ENCODE measurements around the gene PRKAR2B. TPM values are rescaled to one million over a fixed set of nuclear protein-coding genes. Genes with fewer than 3 reads are reported as not detected.

Gene PRKAR2B
- total RNA-seq, 1 experiment from 2014 or later, result 15.1 TPM

GRCh38 chr7:107165341-107165740 is 120.8 kb downstream of the PRKAR2B start (continued):
- TF ChIP-seq EZH2 (IDR thresholded peaks at IDR 0.05) (no peak), CBX3 (IDR thresholded peaks at IDR 0.05; ENCODE audit: low read depth) (no peak), ZBTB33 (IDR thresholded peaks at IDR 0.05; ENCODE audit: extremely low read depth, insufficient replicate concordance, low read length) (no peak)

DNA sequence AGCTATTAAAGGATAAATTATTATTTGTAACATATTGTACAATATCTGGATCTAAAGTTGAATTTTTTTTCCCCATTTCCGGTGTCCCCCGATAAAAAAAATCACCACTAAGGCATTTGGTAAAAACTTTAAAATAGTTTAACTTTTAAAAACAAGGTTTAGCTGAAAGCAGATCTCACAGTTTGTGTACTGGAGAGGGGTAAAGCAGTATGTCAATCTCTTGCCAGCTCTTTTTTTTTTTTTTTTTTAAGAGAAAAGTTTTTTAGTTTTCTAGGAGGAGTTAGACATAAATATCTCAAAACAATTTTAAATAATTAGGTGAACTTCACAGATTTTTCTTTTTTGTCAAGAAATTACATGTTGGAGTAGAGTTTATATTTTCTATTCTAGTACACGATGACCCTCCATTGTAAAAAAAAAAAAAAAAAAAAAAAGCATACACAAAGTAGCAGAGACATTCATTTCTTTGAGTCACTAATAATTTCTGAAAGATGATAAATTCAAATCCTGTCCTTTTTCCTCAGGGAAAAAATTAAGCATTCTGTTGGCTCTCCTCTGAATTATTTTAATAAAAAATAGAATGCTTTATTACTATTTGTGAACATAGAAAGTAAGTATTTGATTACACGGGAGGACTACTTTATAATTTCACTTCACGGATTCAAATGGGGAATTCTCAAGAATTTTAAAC is 122.4 kb downstream of the PRKAR2B start:
- Histone ChIP-seq H2AFZ (ENCODE audit: low read depth, low read length, poor library complexity, severe bottlenecking) (peak overlapping the region; percentile 98), H3K79me2 (ENCODE audit: insufficient read depth, low read length) (peaks cover 18% of the 10 kb centered on the region), H3K36me3 (ENCODE audit: control insufficient read depth in 1 of 2, insufficient read depth in 2 of 2, low read length in 2 of 2) (no peaks in the 10 kb centered on the region), H3K9me2 (ENCODE audit: insufficient read depth) (no peaks in the 10 kb centered on the region), H3K4me3 (replicated peaks in 1 of 2; ENCODE audit: low read depth in 1 of 2, low read length in 2 of 2) (peak overlapping the region; percentile 48 to 67; a peak in 3 of 4 replicates), H3K9me3 (ENCODE audit: control insufficient read depth in 1 of 2, insufficient read depth in 1 of 2, low read depth in 1 of 2, low read length in 2 of 2) (no peaks in the 10 kb centered on the region), H3K4me2 (ENCODE audit: low read length) (peak overlapping the region; percentile 93), H3K4me1 (ENCODE audit: control insufficient read depth in 1 of 2, insufficient read depth in 2 of 2, low read length in 2 of 2) (peaks cover 5 to 18% of the 10 kb centered on the region in 2 experiments; a peak in 3 of 4 replicates), H4K20me1 (ENCODE audit: insufficient read depth) (no peaks in the 10 kb centered on the region), H3K27me3 (ENCODE audit: insufficient read depth, low read length) (no peaks in the 10 kb centered on the region), H3K9ac (ENCODE audit: low read length) (peak overlapping the region; percentile 59), H3K27ac (ENCODE audit: low read depth, low read length) (peak overlapping the region; percentile 67; the same call in 1 of the 2 replicates)
- intact Hi-C loops (cut with micrococcal nuclease), result loop anchor here (5.0 kb wide), 1 partner anchor 505 kb away; the partner anchor contains the start of gene CCDC71L
- no peak for ATAC-seq
- BruUV-seq (replicated peaks), result no TSS peak
- ChIA-PET RAD21 (ENCODE audit: low non-redundant PET in 1 of 2, low total read pairs in 2 of 2, uncharacterized antibody in 2 of 2, unreplicated experiment in 2 of 2) (no interaction called here), POLR2A (interaction anchor here (0.7 to 1.0 kb wide), 3 partner anchors 16 to 849 kb away, joined by 3 to 8 read pairs (median 3); no protein-coding TSS in a partner anchor), CTCF (interaction anchor here (0.8 to 3.1 kb wide), 4 partner anchors 15 to 220 kb away, joined by 3 to 11 read pairs (median 8); no protein-coding TSS in a partner anchor)
- TF ChIP-seq EZH2phosphoT487 (IDR thresholded peaks at IDR 0.05; ENCODE audit: borderline replicate concordance) (no peak), REST (IDR thresholded peaks at IDR 0.05; ENCODE audit: low read depth) (no peak), SRF (IDR thresholded peaks at IDR 0.05; ENCODE audit: low read depth) (no peak), CEBPB (IDR thresholded peaks at IDR 0.05; ENCODE audit: low read depth) (no peak)
- DNase-seq (ENCODE audit: low read depth, low spot score), result no peak
